ENCODE results near the gene EIF4H. TPM values are rescaled to one million over a fixed set of nuclear protein-coding genes. Genes with fewer than 3 reads are reported as not detected.
A peak's percentile ranks its signal among the peaks of the same experiment; 100 is the strongest.

Gene EIF4H
- total and polyA plus RNA-seq, 2 of the 8 experiments (the other 6 are each of a cell fraction or from before 2014, with no cell fraction given): 323 to 382 TPM

DNA sequence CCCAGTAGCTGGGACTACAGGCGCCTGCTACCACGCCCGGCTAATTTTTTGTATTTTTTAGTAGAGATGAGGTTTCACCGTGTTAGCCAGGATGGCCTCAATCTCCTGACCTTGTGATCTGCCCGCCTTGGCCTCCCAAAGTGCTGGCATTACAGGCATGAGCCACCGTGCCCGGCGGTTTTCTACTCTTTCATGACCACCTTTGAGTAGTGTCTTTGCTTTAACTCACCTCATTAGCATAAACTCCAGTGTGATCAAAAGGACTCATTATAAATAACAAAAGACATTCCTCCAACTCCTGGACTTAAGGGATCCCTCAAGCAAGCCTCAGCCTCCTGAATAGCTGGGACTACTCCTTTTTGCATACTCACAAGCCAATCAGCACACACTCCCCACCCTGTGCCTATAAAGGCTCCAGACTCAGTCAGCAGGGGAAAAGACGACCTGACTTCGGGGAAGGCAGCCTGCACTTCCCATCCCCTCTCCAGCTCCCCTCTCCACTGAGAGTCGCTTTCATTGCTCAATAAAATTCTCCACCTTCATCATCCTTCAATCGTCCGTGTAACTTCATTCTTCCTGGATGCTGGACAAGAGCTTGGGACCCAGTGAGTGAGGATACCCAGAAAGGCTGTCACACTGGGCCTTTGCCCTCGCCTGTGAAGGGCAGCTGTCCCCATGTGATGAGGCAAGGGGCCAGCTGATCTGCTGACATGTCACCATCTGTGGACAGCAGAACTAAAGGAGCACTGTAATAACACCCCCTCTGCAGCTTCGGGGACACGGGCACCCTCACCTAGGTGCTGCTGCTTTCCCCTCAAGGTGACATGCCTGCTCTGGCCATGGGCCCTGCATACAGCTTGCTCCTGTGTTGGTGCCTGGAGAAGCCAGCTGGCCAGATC lies 35.0 kb upstream of the EIF4H start:
- Histone ChIP-seq H3K79me2 (ENCODE audit: control insufficient read depth in 1 of 2, insufficient read depth in 2 of 2, low read length in 2 of 2) (no peaks in the 10 kb centered on the region), H4K8ac (ENCODE audit: extremely low read depth, insufficient read depth, low read length) (no peak overlapping the region), H3K79me1 (ENCODE audit: low read depth, low read length) (no peaks in the 10 kb centered on the region), H2BK12ac (ENCODE audit: low read depth, low read length) (peak overlapping the region; percentile 94), H2AFZ (ENCODE audit: low read length) (0 out of 2 replicates have a peak overlapping the region, but pooled peaks have one; percentile 5), H3K4me2 (ENCODE audit: insufficient read depth in 1 of 2, low read depth in 2 of 2, low read length in 2 of 2) (peak overlapping the region; percentile 54 to 67), H2AK5ac (ENCODE audit: low read depth, low read length) (peak overlapping the region; percentile 58; the same call in 1 of the 2 replicates), H2BK15ac (ENCODE audit: low read length) (peak overlapping the region; percentile 84), H3K27me3 (replicated peaks in 1 of 4; ENCODE audit: control insufficient read depth in 3 of 4, extremely low read depth in 1 of 4, insufficient read depth in 3 of 4, low read length in 3 of 4) (no peaks in the 10 kb centered on the region), H3K36me3 (ENCODE audit: control insufficient read depth in 2 of 4, insufficient read depth in 4 of 4, low read length in 3 of 4) (no peaks in the 10 kb centered on the region), H3K18ac (ENCODE audit: extremely low read depth, low read length) (peak overlapping the region; percentile 80), H3K27ac (ENCODE audit: low read depth, low read length) (0 out of 2 replicates have a peak overlapping the region, but pooled peaks have one; percentile 21), H2BK5ac (ENCODE audit: low read depth, low read length) (peak overlapping the region; percentile 94; the same call in 1 of the 2 replicates), H3K14ac (ENCODE audit: insufficient read length) (no peak overlapping the region), H3K4ac (replicated peaks; ENCODE audit: insufficient read length, low read depth, low read length) (peak overlapping the region; percentile 73), H3K23ac (ENCODE audit: insufficient read length) (no peak overlapping the region), H3K4me1 (replicated peaks in 1 of 4; ENCODE audit: control insufficient read depth in 3 of 4, insufficient read depth in 4 of 4, low read length in 3 of 4) (peaks cover 0 to 10% (median 6%) of the 10 kb centered on the region in 4 experiments; a peak in 6 of 7 replicates), H2BK120ac (replicated peaks; ENCODE audit: low read depth, low read length) (peak overlapping the region; percentile 83), H3K9ac (replicated peaks in 1 of 4; ENCODE audit: extremely low read depth in 1 of 4, low read depth in 3 of 4, low read length in 3 of 4) (no peak overlapping the region), H4K5ac (ENCODE audit: insufficient read length, low read depth, low read length) (no peak overlapping the region), H3K4me3 (ENCODE audit: extremely low read depth in 1 of 4, insufficient read depth in 2 of 4, low read depth in 3 of 4, low read length in 4 of 4) (peak overlapping the region in 1 of 4 experiments; percentile 45; a peak in 2 of 8 replicates), H4K91ac (replicated peaks; ENCODE audit: insufficient read length, low read length) (peak overlapping the region; percentile 61), H3K23me2 (ENCODE audit: low read depth, low read length) (peaks cover 3% of the 10 kb centered on the region; the same call in 1 of the 2 replicates), H2BK20ac (ENCODE audit: low read length) (peak overlapping the region; percentile 94), H3K9me3 (ENCODE audit: insufficient read depth in 2 of 2, low read depth in 1 of 2, low read length in 1 of 2) (no peaks in the 10 kb centered on the region), H3K56ac (replicated peaks; ENCODE audit: insufficient read length, low read depth, low read length) (no peak overlapping the region), H4K20me1 (replicated peaks in 1 of 2; ENCODE audit: control insufficient read depth in 1 of 2, insufficient read depth in 2 of 2, low read length in 2 of 2) (no peaks in the 10 kb centered on the region)
- DNase-seq (ENCODE audit: low read depth in 1 of 2, low spot score in 2 of 2) (peak; percentile 67 to 81), FAIRE-seq (peak; percentile 62)
- WGBS, 2 experiments (ENCODE audit: extremely low coverage in 1 of 2, insufficient coverage in 1 of 2, insufficient read length in 1 of 2, insufficient replicate concordance in 2 of 2, low coverage in 1 of 2, low lambda C conversion rate in 2 of 2, missing lambda C conversion rate in 1 of 2): 22% methylated on average over 14 of the region's 16 CpGs; no CpG with 5 or more reads in 1 of the 2 experiments
- POLR2A ChIA-PET (ENCODE audit: partially characterized antibody): interaction anchor here (0.7 to 2.7 kb wide), 18 partner anchors 9 to 401 kb away, joined by 3 to 24 read pairs (median 4); partner anchors contain the start of gene EIF4H
- CTCF ChIA-PET (ENCODE audit: partially characterized antibody): interaction anchor here (0.5 to 2.4 kb wide), 11 partner anchors 9 to 533 kb away, joined by 3 to 6 read pairs (median 3); no protein-coding TSS in a partner anchor
- TF ChIP-seq BACH1 (IDR thresholded peaks at IDR 0.05; ENCODE audit: low read length) (no peak), EP300 (IDR thresholded peaks at IDR 0.05; ENCODE audit: borderline replicate concordance in 1 of 2, low read depth in 2 of 2, low read length in 2 of 2) (no peak), CHD1 (IDR thresholded peaks at IDR 0.05; ENCODE audit: low read depth, low read length) (no peak), SP2 (IDR thresholded peaks at IDR 0.05; ENCODE audit: low read length) (no peak), CHD2 (IDR thresholded peaks at IDR 0.05; ENCODE audit: low read length) (no peak), SIRT6 (IDR thresholded peaks at IDR 0.05; ENCODE audit: low read length) (no peak), TAF1 (IDR thresholded peaks at IDR 0.05; ENCODE audit: low read depth, low read length) (peak; percentile 41; the same call in 1 of the 2 replicates), POLR2A (IDR thresholded peaks at IDR 0.05; ENCODE audit: control extremely low read depth in 1 of 2, low read depth in 2 of 2, low read length in 2 of 2) (peak in 1 of 2 experiments; percentile 71; a peak in 2 of 3 replicates), ZNF274 (IDR thresholded peaks at IDR 0.05; ENCODE audit: borderline replicate concordance, extremely low read depth, low read length) (no peak), SAP30 (IDR thresholded peaks at IDR 0.05; ENCODE audit: insufficient read depth, insufficient replicate concordance, low read length) (no peak), FOSL1 (IDR thresholded peaks at IDR 0.05; ENCODE audit: insufficient read depth, low read depth, low read length) (no peak), SP1 (IDR thresholded peaks at IDR 0.05; ENCODE audit: low read depth, low read length) (no peak)

Data from H1 (cell line).